ENCODE results near the gene KCNAB1.

Gene KCNAB1

DNA sequence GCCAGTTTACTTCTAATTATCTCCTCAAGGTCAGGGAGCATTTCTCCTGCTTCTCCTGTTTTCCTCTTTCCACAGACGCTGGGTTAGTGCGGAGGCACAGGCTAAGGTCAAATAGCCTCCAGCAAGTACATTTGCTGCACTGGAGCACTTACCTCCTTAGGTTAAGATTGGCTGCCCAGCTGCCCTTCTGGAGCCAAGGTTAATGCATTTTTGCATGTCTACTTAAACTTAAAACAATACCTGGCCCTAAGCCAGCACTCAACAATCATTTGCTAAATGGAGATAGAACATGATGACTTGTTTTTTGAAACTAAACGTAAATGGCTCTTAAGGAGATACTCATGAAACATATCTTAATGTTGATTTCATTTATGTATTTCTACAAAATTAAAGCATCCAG, 351.1 kb downstream of the KCNAB1 start:
- no peak for DNase-seq

- no peak for DNase-seq
Measured at GRCh38 chr3:156472150-156472549, 351.8 kb downstream of the KCNAB1 start.

DNA sequence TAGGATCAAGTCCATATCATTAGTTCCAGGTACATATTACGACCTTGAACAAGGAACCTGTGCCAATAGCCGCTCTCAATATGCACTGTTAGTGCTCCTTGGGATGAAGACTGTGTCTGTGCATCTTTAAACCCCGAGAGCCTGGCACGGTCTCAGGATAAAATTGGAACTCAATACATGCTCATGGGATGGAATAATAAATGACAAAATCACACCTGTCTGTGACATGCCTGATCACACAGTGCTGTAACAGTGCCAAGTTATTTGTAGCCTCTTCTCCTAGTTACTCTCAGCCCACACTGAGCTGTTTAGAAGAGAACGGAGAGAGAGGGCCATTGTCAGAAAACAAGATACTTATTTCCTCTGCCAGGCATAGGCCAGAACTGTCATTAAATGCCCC, 352.3 kb downstream of the KCNAB1 start:
- no peak for DNase-seq

- no peak for DNase-seq
Measured at GRCh38 chr3:156473341-156473740, 353.0 kb downstream of the KCNAB1 start.

DNA sequence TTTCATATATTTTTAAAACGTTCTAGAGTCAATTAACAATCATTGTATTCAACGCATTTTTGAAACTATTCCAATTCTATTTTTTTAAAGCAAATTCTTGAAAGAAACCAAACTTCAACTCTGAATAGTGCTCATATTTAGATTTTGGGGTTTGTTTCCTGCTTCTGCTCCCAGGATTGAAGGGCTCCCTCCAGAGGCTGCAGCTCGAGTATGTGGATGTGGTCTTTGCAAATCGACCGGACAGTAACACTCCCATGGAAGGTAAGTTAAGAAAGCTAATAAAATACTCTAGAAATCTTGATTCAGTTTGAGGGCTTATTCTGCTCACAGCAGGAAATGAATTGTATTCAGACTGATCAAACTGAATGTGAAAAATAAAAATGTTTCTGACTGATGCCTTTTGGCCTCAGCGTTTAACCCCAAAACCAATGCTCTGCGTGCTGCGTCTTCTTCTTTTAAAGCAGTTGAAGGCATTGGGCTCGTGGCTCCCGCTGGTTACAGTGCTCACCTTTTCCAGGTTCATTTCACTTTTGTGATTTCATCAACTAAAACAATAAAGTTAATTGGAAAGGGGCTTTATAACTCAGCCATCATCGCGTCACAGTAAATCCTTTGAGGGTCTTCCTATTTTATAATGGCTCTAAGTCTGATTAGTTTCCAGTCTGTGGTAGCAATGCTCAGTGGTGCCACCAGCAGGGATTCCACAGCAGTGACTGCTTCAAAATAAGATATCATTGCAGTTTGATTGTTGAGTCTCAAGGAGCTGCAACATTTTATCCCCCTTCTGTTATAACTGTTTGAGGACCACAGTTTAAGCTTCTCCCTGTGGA, 354.4 kb downstream of the KCNAB1 start:
- DNase-seq, result no peak

DNA sequence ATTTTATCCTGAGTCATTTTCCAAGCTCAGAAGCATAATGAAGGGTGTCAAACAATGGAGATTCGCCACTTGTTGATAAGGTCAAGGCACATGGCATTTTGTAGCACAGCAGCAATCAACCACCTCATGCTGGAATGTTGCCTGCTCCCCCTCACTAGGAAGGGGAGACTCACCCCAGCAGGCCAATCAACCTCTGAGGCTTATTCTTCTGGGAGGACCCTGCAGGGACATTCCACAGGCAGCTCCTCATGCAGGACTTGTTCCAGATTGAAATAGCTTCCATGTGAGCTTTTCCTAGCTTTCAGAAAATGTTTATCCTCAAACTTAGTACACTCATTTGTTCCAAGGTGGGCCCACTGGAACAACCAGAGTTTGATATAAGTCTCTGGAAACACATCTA, 356.9 kb downstream of the KCNAB1 start:
- DNase-seq, result no peak

DNA sequence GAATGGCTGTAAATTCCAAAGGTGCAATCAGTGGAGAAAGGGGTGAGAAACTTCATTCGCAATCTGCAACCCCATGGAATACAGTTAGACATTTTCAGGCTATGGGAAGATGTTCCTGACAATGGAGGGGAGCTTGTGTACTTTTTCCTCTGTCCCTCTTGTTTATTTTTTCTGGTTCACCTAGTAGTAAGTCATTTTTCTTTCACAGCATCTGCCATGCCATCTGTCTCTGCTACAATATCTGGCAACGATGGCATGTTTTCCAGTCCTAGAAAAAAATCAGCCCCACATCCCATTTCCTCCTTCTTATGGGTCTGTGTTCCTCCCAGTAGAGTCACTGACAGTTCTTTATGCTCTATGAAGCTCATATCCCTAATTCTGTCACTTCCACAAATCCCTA, 358.5 kb downstream of the KCNAB1 start:
- no peak for DNase-seq

- DNase-seq, result no peak
Measured at GRCh38 chr3:156479604-156480003, 359.2 kb downstream of the KCNAB1 start.

DNA sequence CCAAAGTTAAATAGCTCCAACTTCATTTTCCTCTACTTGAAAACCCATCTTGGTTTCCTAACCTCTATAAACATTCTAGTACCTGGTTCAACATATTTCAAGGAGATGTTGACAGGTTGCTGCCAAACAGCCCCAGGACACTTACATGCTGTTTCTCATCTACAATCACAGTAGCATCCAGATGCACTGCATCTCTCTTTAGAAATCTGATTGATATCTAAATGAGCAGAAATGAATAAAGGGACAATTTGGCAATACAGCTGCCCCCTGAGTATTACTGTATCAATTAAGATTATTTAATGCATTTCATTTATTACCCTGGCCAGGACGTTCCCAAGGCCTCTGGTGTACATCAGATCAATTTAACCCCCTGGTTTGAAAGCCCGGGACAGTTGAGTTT, 360.6 kb downstream of the KCNAB1 start:
- no peak for DNase-seq

GRCh38 chr3:156483002-156483401, 362.6 kb downstream of the KCNAB1 start:
- DNase-seq, result no peak

GRCh38 chr3:156483426-156483825, 363.0 kb downstream of the KCNAB1 start:
- no peak for DNase-seq

GRCh38 chr3:156483961-156484787, 363.8 kb downstream of the KCNAB1 start:
- DNase-seq, result no peak

DNA sequence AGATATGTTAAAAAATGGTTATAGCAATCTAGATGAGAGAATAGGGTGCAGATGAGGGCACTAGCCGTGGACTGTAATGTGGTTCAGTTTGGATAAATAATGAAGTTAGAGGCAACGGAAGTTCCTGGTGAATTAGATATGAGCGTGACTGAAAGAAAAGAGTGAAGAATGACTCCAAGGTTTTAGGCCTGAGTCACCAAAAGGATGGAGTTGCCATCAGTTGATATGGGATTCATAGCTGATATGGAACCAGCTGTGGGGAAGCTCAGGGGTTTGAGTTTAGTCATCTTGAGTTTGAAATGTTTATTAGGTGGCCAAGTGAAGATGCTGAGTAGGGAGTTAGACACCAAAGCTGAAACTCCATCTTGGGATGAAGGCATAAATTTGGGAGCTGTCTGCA, 368.4 kb downstream of the KCNAB1 start:
- no peak for DNase-seq

DNA sequence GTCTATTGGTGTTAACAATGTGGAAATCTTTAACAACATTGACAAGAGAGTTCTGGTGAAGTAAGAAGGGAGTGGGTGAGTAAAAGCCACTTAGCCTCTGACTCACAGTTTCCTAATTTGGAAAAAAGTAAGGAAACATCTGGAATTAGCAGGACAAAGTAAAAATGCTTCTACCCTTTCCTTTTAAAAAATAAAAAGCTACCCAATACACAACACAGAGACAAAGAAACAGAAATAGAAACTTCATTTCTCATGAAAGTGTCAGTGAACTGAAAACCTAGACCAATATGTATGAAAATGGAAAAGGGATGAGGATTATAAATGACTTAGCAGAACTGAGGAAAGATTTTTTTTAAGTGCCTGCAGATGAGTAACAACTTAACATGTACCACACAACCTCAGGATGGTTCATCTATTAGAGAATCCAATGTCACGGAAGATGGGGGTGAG, 369.1 kb downstream of the KCNAB1 start:
- DNase-seq, result no peak

DNA sequence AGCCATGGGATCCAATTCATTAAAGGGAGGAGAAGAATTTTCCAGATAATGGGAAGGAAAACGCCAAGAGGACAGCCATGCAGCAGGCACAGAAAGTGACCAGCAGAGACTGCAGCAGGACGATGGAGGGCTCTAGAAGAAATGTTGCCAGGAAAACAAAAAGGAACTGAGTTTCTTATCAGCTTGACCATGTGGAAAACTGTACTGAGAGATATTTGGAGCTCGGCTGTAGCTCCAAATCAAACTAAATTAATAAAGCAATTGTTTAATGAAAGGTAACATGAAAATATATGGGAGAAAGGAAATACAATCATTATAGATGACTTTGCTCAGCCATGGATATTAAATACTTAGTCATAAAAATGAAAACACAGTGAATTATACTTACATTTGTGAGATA, 370.8 kb downstream of the KCNAB1 start:
- DNase-seq, result no peak

DNA sequence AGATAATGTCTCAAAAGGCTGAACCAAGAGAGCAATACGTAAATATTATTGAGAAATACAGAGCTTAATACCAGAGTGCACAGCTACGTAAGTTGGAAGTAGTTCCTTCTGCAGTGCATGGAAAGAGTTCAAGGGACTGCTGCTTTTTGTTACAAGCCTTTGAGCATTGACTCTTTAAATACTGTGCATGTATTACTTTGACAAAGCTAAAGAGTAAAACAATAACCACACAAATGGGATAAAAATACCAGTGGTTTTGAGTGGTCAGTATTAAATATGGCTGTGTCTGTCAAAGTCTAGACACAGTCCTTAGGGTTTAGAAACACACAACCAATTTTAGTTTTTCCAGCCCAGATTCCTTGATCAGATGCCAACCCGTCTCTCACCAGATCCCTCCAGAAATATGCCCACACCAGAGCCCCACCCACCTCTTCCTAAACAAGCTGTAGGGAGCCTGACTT, 372.5 kb downstream of the KCNAB1 start:
- DNase-seq, result no peak

DNA sequence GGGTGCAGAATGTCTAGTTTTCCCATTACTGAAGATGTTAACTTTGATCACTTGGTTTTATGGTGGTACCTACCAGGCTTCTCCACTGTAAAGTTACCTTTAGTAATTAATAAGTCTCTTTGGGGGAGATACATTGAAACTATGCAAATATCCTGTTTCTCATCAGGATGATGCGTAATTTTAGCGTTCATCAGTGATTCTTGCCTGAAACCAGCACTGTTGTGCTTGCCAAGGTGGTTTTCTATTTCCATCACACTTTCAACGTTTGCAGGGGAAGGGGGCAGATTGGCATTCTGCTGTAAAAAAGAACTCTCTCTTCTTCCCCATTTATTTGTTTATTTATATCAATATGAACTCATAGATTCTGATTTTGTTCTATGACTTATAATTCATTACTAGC, 373.5 kb downstream of the KCNAB1 start:
- no peak for DNase-seq

DNA sequence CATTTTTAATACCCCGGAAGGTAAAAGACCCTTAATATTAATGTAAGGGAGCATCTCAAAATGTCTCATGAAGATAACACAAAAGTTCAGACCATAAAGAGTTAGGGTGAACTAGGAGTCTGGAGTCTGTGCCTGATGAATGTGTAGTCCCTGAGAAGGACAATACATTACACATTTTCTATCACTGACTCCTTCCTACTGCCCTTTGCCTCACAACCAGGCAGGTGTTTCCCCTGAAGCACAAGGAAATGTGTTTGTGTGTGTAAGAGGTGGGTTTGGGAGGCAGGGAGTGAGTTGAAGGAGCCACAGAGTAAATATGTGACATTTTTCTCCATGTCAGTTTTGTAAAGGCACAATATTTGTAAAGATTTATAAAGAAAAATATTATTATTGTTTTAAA, 375.4 kb downstream of the KCNAB1 start:
- no peak for DNase-seq

DNA sequence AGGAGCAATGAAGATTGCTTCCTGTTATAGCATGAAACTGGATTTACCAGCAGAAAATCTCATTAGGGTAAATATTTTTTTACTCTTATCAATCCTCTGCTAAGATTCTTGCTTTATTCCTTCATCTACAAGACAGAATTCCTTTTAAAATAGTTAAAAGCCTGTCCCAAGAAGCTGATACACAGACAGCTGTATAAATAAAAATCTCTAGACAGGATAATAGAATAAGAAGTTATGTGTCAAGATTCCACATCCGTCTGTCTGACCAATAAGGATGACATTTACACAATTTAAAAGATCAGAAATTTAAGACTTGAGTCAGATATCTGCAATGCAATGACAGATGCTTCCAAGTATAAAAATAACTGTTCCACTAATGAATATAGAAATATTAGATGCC, 376.9 kb downstream of the KCNAB1 start:
- no peak for DNase-seq

GRCh38 chr3:156498307-156498706, 377.9 kb downstream of the KCNAB1 start:
- no peak for DNase-seq

DNA sequence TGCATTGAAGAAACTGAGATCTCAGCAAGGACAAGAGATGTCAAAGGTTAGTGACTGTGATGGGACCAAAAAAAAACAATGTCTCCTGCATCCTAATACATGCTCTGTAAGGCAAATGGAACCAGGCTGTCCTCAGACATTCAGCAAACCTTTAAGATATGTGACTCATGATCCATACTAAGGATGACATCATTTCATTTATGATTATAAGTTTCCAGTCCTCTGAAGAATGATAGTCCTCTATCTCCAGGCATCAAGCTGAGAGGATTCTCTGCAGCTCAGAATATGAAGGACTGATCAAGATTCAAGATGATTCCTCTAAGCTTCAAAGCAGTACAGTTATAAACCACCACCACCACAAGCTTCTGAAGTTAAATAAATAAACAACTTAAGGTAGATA, 386.9 kb downstream of the KCNAB1 start:
- no peak for DNase-seq

DNA sequence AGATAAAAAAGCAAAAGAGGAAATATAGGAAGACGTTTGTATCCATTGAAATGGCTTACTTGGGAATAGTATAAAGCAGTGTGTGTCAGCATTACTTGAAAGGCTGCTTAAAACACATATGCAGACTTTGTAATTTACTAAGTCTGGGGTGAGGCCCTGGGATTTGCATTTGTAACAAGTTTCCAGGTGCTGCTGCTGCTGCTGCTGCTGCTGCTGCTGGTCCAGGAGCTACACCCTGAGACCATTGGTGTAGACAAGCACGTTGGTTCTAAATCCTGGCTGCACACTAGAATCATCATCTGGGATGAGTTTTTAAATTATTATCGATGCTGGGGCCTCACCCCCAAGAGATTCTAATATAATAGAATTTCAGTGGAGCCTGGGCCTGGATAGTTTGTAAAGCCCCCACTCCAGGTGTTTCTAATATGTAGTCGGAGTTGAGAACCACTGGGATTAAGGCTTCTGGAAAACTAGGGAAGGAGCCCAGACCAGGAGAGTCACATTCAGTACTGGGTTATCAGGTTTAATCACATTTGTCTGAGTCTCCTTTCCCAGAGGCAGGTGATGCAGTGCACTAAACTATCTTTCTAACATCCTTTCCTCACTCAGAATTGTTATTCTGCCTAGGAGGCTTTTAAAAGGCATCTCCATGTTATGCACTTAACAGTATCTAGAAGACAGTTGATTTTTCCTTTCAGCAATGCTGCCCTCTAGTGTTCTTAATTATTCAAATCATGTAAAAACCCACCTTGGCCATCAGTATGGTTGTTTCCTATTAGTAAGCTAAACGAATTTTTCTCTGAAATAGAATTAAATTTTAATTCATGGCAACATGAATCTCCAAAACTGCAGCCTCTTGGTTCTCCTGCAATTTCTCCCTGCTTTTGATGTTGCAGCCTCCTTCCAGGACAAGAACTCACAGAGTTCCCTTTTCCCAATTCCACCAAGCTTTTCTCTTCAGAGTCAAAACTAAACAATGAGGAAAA, 389.1 kb downstream of the KCNAB1 start:
- no peak for DNase-seq

All from right forelimb (tissue), 1 donor.